Activated naive CD4-positive, alpha-beta T cell treated with Interleukin-2 at 50 U/mL for 16 hours (primary cell): ENCODE results near the gene ATF7.
A peak's percentile ranks its signal among the peaks of the same experiment; 100 is the strongest.

ENCODE experiments used
- DNase-seq: peaks from one replicate; pipeline ENCODE4 v3.0.0-alpha.2; 2020

Gene ATF7

DNA sequence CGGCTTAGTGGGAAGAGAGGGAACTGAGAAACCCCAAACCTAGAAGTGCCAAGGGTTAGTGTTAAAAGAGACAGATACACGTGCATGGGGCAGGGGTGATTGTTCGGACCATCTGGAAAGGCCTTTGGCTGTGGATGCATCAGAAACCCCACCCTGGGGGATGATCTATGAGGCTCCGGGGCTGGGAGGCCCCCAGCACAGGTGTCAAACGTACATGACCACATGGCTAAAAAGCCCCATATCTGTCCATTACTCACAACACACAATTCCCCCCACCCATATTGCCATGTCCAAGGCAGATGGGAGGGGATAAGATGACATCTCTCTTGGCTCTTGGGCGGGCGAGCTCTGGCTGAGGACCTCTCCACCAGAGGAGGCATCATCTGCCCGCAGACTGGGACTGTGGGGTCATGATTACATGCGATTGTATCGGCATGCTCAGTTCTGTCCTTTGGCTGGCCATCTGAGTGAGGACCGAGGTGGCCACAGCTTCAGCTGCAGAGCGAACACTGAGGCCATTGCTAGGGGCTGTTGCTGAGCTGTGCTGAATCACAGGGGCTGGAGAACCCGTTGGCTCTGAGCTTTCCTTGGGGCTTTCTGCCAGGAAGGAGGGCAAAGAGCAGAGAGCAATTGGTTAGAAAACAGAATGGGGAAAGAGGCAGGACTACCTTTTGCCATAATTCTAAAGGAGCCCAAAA, 109.3 kb downstream of the ATF7 start:
- no peak for DNase-seq

GRCh38 chr12:53515291-53515680, 110.9 kb downstream of the ATF7 start:
- no peak for DNase-seq

GRCh38 chr12:53514628-53515290, 111.4 kb downstream of the ATF7 start:
- DNase-seq, result no peak

- DNase-seq, result no peak
These were observed 112.3 kb downstream of the ATF7 start for GRCh38 chr12:53513712-53514410.

GRCh38 chr12:53510181-53510812, 115.9 kb downstream of the ATF7 start:
- DNase-seq, result no peak

DNA sequence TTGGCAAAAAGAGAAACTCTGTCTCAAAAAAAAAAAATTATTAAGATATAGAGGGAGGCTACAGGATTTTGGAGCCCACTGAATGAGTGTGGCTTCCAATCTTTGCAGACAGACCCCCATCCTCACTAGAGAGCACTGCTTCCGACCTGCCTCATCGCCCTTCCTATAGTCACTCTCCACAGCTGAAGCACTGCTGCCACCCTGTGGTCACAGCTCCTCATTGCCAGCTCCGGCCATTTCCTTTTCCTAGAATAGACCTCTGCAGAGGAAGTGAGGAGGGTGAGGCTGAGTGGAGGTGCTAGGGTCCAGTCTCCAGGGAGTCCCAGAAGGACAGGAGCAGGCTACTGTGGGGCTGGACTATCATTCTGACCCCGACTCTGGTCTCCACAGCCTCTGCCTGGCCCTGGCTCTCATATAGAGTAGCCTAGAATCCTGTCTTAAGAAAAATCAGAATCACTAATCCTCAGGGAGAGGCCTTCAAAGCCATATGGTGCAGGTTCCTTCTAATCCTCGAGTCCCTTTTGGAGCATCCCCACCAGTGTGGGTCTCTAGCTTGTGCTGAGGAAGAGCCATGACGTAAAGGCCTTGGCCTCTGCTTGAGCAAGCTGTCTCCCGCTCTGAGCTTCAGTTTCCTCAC, 117.5 kb downstream of the ATF7 start:
- DNase-seq, result peak; percentile 85

GRCh38 chr12:53507603-53507885, 118.6 kb downstream of the ATF7 start:
- no peak for DNase-seq

DNA sequence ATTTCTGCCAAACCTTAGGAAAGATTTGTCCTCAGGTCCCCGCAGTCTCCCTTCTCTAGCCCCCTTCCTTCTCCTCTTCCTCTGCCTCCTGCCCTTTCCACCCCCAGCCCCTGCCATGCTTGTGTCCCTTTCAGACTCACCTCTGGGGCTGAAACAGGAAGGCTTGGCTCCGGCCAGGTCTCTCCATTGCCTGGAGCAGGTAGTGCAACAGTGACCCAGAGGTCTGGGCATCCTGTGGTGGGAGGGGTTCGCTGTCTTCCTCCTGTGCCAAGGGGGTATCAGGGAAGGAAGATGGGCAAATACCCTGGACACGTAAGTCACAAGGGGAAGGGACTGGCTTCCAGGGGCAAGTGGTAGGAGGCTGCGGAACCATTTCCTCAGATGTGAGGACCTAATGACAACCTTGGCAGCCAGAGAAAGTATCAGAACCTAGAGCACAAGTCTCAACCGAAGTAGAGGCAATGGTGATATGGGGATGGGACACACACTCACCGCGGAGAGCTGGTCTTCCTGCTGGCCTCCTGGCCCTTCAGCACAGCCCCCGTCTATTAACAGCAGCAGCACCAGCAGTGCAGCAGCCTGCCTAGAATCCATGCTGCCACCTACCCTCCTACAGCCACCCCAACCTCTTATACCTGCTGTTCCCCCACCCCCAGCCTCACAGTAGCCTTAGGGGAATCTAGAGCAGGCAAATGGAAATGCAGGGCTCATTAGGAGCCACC, 119.1 kb downstream of the ATF7 start, which contains the start of gene NPFF:
NPFF (minus strand) TSS at position 604 of the 722 bp plus-strand sequence; CDS start at position 594, 10 bp downstream.
- DNase-seq, result no peak

DNA sequence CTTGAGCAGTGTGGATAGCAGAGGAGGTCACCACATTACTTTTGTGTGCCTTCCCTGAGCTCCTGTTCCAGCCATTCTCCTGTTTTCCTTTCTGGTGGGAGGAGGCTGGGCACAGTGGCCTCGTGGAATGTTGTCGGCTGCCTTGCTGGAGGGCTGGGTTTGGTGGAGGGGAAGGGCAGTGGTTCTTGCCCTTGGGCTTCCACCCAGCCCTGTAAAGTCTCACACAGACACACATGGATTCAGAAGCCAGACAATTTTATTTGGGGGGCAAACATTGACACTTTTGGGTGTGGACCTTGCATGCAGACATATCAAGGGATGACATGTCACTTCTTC, 119.8 kb downstream of the ATF7 start:
- no peak for DNase-seq

DNA sequence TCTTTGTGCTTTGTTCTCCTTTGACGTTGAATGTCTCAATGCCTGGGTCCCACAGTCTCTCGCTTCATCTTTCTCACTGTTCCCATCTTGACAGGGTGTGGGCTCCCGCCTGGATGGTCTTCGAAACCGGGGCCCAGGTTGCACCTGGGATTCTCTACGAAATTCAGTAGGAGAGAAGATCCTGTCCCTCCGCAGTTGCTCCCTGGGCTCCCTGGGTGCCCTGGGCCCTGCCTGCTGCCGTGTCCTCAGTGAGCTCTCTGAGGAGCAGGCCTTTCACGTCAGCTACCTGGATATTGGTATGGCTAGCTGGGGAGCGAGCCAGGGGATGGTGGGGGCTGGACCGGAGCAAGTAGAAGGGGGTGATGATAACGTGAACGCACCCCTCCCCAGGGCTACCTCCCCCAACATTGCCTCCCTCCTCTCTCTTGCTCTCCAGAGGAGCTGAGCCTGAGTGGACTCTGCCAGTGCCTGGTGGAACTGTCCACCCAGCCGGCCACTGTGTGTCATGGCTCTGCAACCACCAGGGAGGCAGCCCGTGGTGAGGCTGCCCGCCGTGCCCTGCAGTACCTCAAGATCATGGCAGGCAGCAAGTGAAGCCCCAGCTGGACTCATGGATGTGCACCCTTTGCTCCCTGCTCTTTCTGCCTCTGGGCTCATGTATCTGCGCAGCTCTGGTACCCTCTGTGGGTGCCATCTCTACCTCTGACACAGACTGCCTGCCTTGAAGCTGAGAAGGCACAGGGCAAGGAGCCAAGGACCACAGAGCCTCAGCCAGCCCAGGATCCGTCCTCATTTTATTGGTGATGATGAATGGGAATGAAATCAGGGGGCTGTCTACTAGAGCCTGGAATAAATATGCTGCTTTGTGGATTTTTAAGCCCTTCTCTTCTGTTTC, 120.4 kb downstream of the ATF7 start:
- DNase-seq, result no peak

DNA sequence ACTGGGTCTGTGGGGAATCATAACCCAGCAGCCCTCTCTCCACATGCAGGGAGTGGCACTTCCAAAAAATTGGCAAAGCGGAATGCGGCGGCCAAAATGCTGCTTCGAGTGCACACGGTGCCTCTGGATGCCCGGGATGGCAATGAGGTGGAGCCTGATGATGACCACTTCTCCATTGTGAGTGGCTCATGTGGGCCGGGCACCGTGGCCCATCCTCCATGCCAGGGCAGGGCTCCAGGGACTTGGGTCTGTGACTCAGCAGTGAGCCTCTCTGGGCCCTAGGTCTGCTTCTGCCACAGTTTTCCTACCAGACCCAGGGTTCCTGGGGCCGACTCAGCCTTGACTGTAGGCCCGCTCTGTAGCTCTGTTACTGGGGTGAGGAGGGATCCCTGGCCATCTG, 121.1 kb downstream of the ATF7 start:
- no peak for DNase-seq

GRCh38 chr12:53504004-53504920, 121.9 kb downstream of the ATF7 start:
- DNase-seq, result no peak

GRCh38 chr12:53502983-53503728, 123.0 kb downstream of the ATF7 start:
- no peak for DNase-seq

- DNase-seq, result no peak
These were observed 123.9 kb downstream of the ATF7 start for GRCh38 chr12:53502331-53502730.

- no peak for DNase-seq
These were observed 124.5 kb downstream of the ATF7 start for GRCh38 chr12:53501615-53502181.

- DNase-seq, result peak; percentile 95
These were observed 125.2 kb downstream of the ATF7 start, which contains the start of gene TARBP2 for GRCh38 chr12:53500776-53501614. TARBP2 (plus strand) TSS chr12:53501283; CDS start chr12:53501409, 126 bp downstream.

DNA sequence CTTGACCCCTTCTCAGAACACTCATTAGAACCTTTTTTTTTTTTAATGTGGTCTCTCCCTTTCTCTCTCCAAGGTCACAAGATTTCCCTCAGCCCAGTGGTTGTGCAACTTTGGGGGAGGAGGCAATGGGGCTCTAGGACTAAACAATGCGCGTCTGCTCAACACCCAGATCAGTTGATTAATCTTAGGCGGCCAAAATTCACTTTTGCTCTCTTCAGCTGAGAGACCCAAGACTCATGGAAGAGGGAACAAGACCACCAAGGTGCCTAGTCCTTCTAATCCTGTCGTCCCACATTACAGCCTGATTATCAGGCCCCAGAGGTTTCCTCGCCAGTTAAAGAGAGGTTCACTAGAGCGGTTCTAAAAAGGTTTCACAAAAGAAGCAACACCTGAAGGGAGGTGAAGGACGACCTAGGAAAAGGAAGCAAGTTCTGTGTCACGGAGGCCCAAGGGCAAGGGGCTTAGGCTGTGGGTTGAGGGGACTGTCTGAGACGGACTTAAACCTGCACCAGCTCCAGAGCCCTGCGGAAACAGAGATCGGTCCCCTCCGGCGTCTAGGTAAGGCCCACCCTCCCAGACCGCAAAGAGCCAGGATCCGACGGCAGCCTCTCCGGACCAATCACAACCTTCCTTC, 125.9 kb downstream of the ATF7 start:
- no peak for DNase-seq
